Trophoblast cell (in vitro differentiated cells and primary cell): Measurements from ENCODE around the gene IL5. TPM values are rescaled to one million over a fixed set of nuclear protein-coding genes. Genes with fewer than 3 reads are reported as not detected.

Experiments
- DNase-seq, 2 donors: peaks; one replicate each; pipeline ENCODE4 v3.0.0-alpha.2; 2016
- H2AFZ ChIP-seq: 2 replicates; pipeline ENCODE4 v1.6.1; 2013; ENCODE audit warnings: low read length, moderate library complexity, mild to moderate bottlenecking; ENCODE audit not compliant: insufficient read depth, poor library complexity
- H2AK5ac ChIP-seq: 2 replicates; pipeline ENCODE4 v1.6.1; 2013; ENCODE audit warnings: mild to moderate bottlenecking, low read length
- H2BK120ac ChIP-seq: 2 replicates; pipeline ENCODE4 v1.6.1; 2013; ENCODE audit warnings: low read length, mild to moderate bottlenecking, moderate library complexity; ENCODE audit not compliant: insufficient read depth, poor library complexity
- H2BK12ac ChIP-seq: 2 replicates; pipeline ENCODE4 v1.6.1; 2013; ENCODE audit warnings: mild to moderate bottlenecking, low read length, moderate library complexity
- H2BK5ac ChIP-seq: 2 replicates; pipeline ENCODE4 v1.6.1; 2013; ENCODE audit warnings: low read length, low read depth, moderate library complexity, mild to moderate bottlenecking; ENCODE audit not compliant: poor library complexity
- H3K14ac ChIP-seq: 2 replicates; pipeline ENCODE4 v1.6.1; 2013; ENCODE audit warnings: mild to moderate bottlenecking, low read length
- H3K18ac ChIP-seq: 2 replicates; pipeline ENCODE4 v1.6.1; 2013; ENCODE audit warnings: mild to moderate bottlenecking, low read length
- H3K23ac ChIP-seq: 2 replicates; pipeline ENCODE4 v1.6.1; 2013; ENCODE audit warnings: low read length
- H3K27ac ChIP-seq: 2 replicates; pipeline ENCODE4 v1.5.1; 2013; ENCODE audit warnings: low read depth, mild to moderate bottlenecking, inconsistent platforms, low read length, moderate library complexity
- H3K27me3 ChIP-seq: 2 replicates; pipeline ENCODE4 v1.6.1; 2013; ENCODE audit warnings: inconsistent platforms, mild to moderate bottlenecking, low read length, moderate library complexity; ENCODE audit not compliant: insufficient read depth
- H3K36me3 ChIP-seq, 2 experiments: 1 replicate in 1 of 2; 2 replicates in 1 of 2; pipeline ENCODE4 v1.6.1; 2013; ENCODE audit warnings: low read length in 2 of 2, mild to moderate bottlenecking in 2 of 2, moderate library complexity in 1 of 2; ENCODE audit not compliant: insufficient read depth in 2 of 2, control insufficient read depth in 1 of 2
- H3K4ac ChIP-seq: 2 replicates; pipeline ENCODE4 v1.6.1; 2013; ENCODE audit warnings: low read depth, mild to moderate bottlenecking, low read length, moderate library complexity
- H3K4me1 ChIP-seq, 2 experiments: 1 replicate in 1 of 2; 2 replicates in 1 of 2; pipeline ENCODE4 v1.6.1; 2013; ENCODE audit warnings: low read length in 2 of 2, mild to moderate bottlenecking in 2 of 2, moderate library complexity in 1 of 2; ENCODE audit not compliant: insufficient read depth in 2 of 2, control insufficient read depth in 1 of 2
- H3K4me2 ChIP-seq: 2 replicates; pipeline ENCODE4 v1.6.1; 2013; ENCODE audit warnings: inconsistent platforms, mild to moderate bottlenecking, low read length, moderate library complexity
- H3K4me3 ChIP-seq: 2 replicates; pipeline ENCODE4 v1.5.1; 2013; ENCODE audit warnings: mild to moderate bottlenecking, low read depth, low read length, inconsistent platforms
- H3K79me1 ChIP-seq: one replicate; pipeline ENCODE4 v1.6.1; 2013; ENCODE audit warnings: low read length
- H3K79me2 ChIP-seq: 2 replicates; pipeline ENCODE4 v1.6.1; 2013; ENCODE audit warnings: low read length, mild to moderate bottlenecking; ENCODE audit not compliant: control insufficient read depth, insufficient read depth, poor library complexity
- H3K9ac ChIP-seq: 2 replicates; pipeline ENCODE4 v1.6.1; 2013; ENCODE audit warnings: mild to moderate bottlenecking, low read length
- H3K9me3 ChIP-seq: 2 replicates; pipeline ENCODE4 v1.6.1; 2013; ENCODE audit warnings: low read depth, mild to moderate bottlenecking, control low read depth, inconsistent platforms, low read length; ENCODE audit not compliant: insufficient read depth
- H4K12ac ChIP-seq: 2 replicates; pipeline ENCODE4 v1.6.1; 2013; ENCODE audit warnings: low read depth, mild to moderate bottlenecking, low read length, moderate library complexity
- H4K8ac ChIP-seq: 2 replicates; pipeline ENCODE4 v1.6.1; 2013; ENCODE audit warnings: low read depth, mild to moderate bottlenecking, low read length, moderate library complexity
- H4K91ac ChIP-seq: one replicate; pipeline ENCODE4 v1.6.1; 2013; ENCODE audit warnings: low read depth, mild to moderate bottlenecking, low read length, moderate library complexity
- WGBS: extraction: QIAGEN DNeasy Blood & Tissue Kit; methylation state at CpG from one replicate; pipeline ENCODE4 v1.1.7; 2013; ENCODE audit warnings: missing lambda C conversion rate; ENCODE audit not compliant: insufficient read length, insufficient coverage; ENCODE audit errors: extremely low coverage; 5-methylcytosine and 5-hydroxymethylcytosine counted together
- polyA plus RNA-seq: library from polyadenylated mRNA; stranded (reverse); fragments of 200-250 nt; gene quantifications from 2 replicates; pipeline ENCODE4 v1.2.3, GENCODE V29; 2013

IL5 gene
- polyA plus RNA-seq, result not detected in 2 replicates

DNA sequence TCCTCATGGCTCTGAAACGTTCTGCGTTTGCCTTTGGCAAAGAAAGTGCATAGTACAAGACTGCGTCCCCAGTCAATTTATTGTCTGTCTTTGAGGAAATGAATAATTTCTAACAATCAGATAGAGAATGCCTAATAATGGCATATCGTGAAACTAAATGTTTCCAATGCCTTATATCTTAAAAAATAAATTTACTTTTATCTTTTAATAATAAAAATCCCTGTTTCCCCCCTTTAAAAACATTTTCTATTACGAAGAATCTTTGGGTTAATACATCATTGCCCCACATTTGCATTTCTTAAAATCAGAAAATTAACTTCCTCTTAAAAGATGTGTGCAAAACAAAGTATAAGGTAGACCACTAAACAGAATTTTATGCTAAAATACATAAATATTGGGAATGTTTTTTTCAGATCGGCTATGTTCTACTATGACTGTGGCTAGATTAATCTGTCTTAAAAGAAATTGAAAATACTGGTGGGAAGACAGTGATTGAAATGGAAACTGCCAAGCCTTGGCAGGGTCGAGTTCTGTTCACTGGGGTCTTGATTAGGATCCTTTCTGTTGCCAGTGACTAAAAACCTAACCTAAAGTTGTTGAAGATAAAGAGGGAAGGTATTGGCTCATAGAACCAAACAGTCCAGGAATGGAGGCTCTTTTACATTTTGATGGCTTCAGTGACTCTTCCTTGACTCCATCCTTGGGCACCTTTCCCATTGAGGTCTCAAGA lies at the start of gene IL5:
Gene IL5 (minus strand): TSS at position 51 of the 730 bp plus-strand sequence. CDS start 44 bp downstream, at position 7.
- Histone ChIP-seq H3K4me3 (no peak within 1 kb of the TSS), H3K9me3 (no peaks in the 10 kb centered on the region), H2AFZ (no peak within 1 kb of the TSS), H2BK5ac (no peak within 1 kb of the TSS), H2BK12ac (no peak within 1 kb of the TSS), H3K4me1 (no peaks in the 10 kb centered on the region), H4K91ac (no peak within 1 kb of the TSS), H3K4ac (no peak within 1 kb of the TSS), H4K12ac (no peak within 1 kb of the TSS), H3K23ac (peak within 1 kb of the TSS; percentile 92), H3K36me3 (no peaks in the 10 kb centered on the region), H2AK5ac (no peak within 1 kb of the TSS), H3K9ac (no peak within 1 kb of the TSS), H4K8ac (no peak within 1 kb of the TSS), H3K27ac (no peak within 1 kb of the TSS), H2BK120ac (no peak within 1 kb of the TSS), H3K14ac (no peak within 1 kb of the TSS), H3K27me3 (no peaks in the 10 kb centered on the region), H3K79me2 (no peaks in the 10 kb centered on the region), H3K18ac (no peak within 1 kb of the TSS), H3K4me2 (no peak within 1 kb of the TSS), H3K79me1 (no peaks in the 10 kb centered on the region)
- no CpG with 5 or more reads among the region's 7 CpGs for WGBS
- no peak for DNase-seq

- no peak overlapping the region for H4K91ac ChIP-seq
- peaks cover 0 to 3% of the 10 kb centered on the region in 2 experiments for H3K4me1 ChIP-seq
- H3K14ac ChIP-seq, result no peak overlapping the region
- DNase-seq, result peak in 1 of 2 donors; percentile 55
- no peak overlapping the region for H2BK120ac ChIP-seq
- no peak overlapping the region for H4K12ac ChIP-seq
- no peak overlapping the region for H3K4me3 ChIP-seq
- no peak overlapping the region for H2BK5ac ChIP-seq
- peak overlapping the region; percentile 26 for H3K27ac ChIP-seq
- H3K18ac ChIP-seq, result no peak overlapping the region
- no peaks in the 10 kb centered on the region for H3K9me3 ChIP-seq
- H3K4me2 ChIP-seq, result peak overlapping the region; percentile 12
- no peak overlapping the region for H3K4ac ChIP-seq
- WGBS, result no CpG with 5 or more reads among the region's 2 CpGs
- H3K79me2 ChIP-seq, result no peaks in the 10 kb centered on the region
- no peak overlapping the region for H2AFZ ChIP-seq
- H3K9ac ChIP-seq, result no peak overlapping the region
- H3K79me1 ChIP-seq, result no peaks in the 10 kb centered on the region
- H3K23ac ChIP-seq, result no peak overlapping the region
- H2AK5ac ChIP-seq, result no peak overlapping the region
- no peaks in the 10 kb centered on the region for H3K27me3 ChIP-seq
- no peak overlapping the region for H2BK12ac ChIP-seq
- peaks cover 3 to 4% of the 10 kb centered on the region in 2 experiments for H3K36me3 ChIP-seq
- no peak overlapping the region for H4K8ac ChIP-seq
These were observed 49.2 kb upstream of the IL5 start for GRCh38 chr5:132592521-132592920.

- Histone ChIP-seq H4K91ac (no peak overlapping the region), H3K23ac (no peak overlapping the region), H3K79me2 (no peaks in the 10 kb centered on the region), H3K4me1 (peaks cover 0 to 3% of the 10 kb centered on the region in 2 experiments), H3K36me3 (peaks cover 0 to 3% of the 10 kb centered on the region in 2 experiments), H4K12ac (no peak overlapping the region), H3K4me2 (no peak overlapping the region), H4K8ac (no peak overlapping the region), H3K4me3 (no peak overlapping the region), H3K79me1 (no peaks in the 10 kb centered on the region), H3K9ac (no peak overlapping the region), H3K18ac (no peak overlapping the region), H2BK5ac (no peak overlapping the region), H3K9me3 (no peaks in the 10 kb centered on the region), H2BK12ac (no peak overlapping the region), H2BK120ac (no peak overlapping the region), H3K14ac (no peak overlapping the region), H3K4ac (no peak overlapping the region), H2AFZ (no peak overlapping the region), H3K27me3 (no peaks in the 10 kb centered on the region), H2AK5ac (no peak overlapping the region), H3K27ac (no peak overlapping the region)
- no peak for DNase-seq
- WGBS, result no CpG with 5 or more reads among the region's 3 CpGs
These were observed 47.8 kb upstream of the IL5 start for GRCh38 chr5:132591145-132591544.

DNA sequence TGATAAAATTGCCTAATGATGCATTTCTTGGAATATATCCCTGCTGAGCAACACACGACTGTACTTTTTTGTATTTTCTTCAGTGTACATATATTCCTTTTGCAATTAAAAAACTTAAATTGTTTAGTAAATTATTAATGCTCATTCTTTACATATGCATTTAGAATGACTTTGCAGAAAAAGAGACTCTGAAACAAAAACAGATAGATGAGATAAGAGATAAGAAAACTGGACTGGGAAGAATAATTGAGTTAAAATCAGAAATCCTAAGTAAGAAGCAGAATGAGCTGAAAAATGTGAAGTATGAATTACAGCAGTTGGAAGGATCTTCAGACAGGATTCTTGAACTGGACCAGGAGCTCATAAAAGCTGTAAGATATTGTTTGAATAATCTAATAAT lies 46.1 kb upstream of the IL5 start:
- Histone ChIP-seq H3K36me3 (no peaks in the 10 kb centered on the region), H3K79me1 (no peaks in the 10 kb centered on the region), H2BK5ac (no peak overlapping the region), H3K9me3 (no peaks in the 10 kb centered on the region), H3K4ac (no peak overlapping the region), H2AK5ac (no peak overlapping the region), H3K79me2 (no peaks in the 10 kb centered on the region), H2AFZ (no peak overlapping the region), H3K18ac (no peak overlapping the region), H3K4me1 (peaks cover 0 to 3% of the 10 kb centered on the region in 2 experiments), H3K23ac (no peak overlapping the region), H3K9ac (no peak overlapping the region), H4K91ac (no peak overlapping the region), H4K8ac (no peak overlapping the region), H2BK120ac (no peak overlapping the region), H2BK12ac (no peak overlapping the region), H3K4me2 (no peak overlapping the region), H3K4me3 (no peak overlapping the region), H3K27ac (no peak overlapping the region), H3K27me3 (no peaks in the 10 kb centered on the region), H4K12ac (no peak overlapping the region), H3K14ac (no peak overlapping the region)
- WGBS, result no CpG with 5 or more reads among the region's 1 CpG
- peak in 1 of 2 donors; percentile 76 for DNase-seq
